Endometrium (tissue), 2 donors: Measurements from ENCODE around the gene DDB1.

Source experiments
- FAIRE-seq: peaks from 2 replicates; lab custom pipeline; 2012; peaks lifted over from hg19 to GRCh38; lab: Jason Lieb, UNC
- donor health status: control.
- donor health status: control.

The DDB1 gene

DNA sequence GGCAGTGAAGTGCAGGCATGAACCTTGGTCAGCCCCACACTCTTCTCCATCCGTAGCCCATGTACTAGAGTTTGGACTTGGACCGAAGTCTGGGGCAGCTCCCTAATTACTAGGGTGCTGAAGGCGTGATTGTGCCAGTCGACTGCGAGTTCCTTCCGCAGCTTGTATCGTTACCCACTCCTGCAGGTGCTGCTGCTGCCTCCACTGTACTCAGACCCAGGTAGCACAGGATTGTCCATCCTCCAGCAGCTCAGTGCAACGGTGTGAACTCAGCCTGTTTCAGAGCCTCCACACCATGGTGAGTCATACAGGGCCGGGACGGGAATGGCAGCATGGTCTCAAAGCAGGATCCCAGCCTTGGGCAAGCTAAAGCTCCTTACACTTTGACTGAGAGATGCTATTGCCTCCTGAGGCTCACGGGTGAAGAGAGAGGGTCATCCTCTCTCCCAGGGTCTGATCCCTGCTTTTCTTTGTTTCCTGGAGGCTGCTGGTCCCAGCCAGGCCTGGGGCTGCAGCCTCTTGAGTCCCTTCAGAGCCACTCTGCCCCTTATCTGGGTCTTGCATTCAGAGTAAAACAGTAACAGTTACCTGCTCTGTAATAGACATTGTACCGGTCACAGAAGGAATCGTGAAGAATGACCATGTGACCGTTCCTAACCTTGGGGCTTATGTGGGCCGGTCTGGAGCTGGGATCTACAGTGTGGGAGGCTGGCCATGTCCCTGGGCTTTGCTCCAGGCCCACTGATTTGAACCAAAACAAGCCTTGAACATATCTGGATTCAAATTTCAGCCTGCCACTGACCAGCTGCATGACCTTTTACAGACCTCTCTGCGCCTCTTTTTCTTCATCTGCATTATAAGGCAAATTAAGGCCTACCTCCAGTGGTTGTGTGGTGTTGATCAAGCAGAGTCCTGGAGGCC lies 1.8 kb upstream of the DDB1 start:
- FAIRE-seq: no peak

- FAIRE-seq: no peak
Measured at GRCh38 chr11:61333550-61334433, 887 bp upstream of the DDB1 start.

- FAIRE-seq: no peak
Measured at GRCh38 chr11:61332281-61332796, 566 bp downstream of the DDB1 start.

GRCh38 chr11:61331651-61332050 lies 1.3 kb downstream of the DDB1 start:
- FAIRE-seq: no peak

- no peak for FAIRE-seq
Measured at GRCh38 chr11:61329871-61330270, 3.0 kb downstream of the DDB1 start.

DNA sequence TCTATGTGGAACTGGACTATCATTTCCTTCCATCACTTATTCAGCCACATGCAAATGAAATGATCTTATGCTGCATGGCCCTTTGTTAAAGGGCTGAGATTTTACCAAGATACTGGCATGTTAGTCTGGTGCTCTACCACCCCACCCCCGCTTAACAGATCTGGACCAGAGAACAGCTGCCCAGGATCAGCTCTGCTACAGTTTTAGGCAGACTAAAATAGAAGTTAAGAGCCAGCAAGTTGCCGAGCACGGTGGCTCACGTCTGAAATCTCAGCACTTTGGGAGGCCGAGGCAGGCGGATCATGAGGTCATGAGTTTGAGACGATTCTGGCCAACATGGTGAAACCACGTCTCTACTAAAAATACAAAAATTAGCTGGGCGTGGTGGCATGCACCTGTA lies 4.6 kb downstream of the DDB1 start:
- no peak for FAIRE-seq

GRCh38 chr11:61327669-61328071 lies 5.2 kb downstream of the DDB1 start:
- no peak for FAIRE-seq

DNA sequence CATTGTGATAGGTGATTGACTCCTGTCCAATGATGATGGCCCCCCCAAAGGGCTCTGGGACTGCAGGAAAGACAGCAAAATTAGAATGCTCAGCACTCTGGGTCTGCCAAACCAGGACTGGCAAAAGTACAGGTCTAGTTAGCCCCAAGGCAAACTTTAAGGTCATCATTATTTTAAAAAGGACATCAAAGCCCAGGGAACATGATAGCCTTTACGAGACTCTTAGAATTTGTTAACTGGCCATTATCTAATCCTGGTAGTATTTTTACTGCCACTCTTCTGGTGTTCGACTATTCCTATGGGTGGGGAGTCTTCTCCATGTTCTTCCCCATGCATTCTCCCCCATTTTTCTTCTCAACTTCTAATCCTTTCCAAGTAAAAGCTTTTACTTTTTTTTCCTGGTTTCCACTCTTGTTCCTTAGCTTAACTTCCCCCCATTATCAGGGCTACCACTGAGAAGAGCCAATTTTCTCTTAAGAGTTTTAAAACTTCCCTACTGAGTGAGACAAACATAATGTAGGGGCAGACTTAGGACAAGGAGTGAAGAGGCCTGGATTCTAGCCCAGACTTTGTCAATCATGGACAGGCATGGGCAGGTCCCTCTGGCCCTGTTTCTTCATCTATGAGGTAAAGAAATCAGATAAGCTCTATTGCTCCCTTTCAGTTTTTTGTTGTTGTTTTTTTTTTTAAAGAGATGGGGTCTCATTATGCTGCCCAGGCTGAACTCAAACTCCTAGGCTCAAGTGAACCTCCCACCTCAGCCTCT lies 7.1 kb downstream of the DDB1 start:
- FAIRE-seq: no peak

DNA sequence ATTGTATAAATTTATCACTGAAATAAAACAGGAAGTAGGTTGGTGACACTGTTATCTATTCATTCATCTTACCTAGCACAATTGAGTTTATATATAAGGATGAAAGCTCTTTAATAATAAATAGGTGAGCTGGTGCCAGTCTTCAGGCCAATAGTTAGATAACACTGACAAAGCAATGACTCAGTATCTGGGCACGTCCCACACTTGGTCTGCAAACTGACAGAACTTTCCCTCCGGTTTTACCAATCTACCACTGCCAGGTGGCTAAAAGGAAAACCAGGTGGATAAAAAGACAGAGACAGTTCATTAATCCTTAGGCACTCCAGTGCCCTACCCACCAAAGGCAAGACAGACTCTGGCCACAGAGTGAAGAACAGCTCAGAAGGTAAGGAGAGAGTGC lies 17.6 kb downstream of the DDB1 start:
- FAIRE-seq: no peak

DNA sequence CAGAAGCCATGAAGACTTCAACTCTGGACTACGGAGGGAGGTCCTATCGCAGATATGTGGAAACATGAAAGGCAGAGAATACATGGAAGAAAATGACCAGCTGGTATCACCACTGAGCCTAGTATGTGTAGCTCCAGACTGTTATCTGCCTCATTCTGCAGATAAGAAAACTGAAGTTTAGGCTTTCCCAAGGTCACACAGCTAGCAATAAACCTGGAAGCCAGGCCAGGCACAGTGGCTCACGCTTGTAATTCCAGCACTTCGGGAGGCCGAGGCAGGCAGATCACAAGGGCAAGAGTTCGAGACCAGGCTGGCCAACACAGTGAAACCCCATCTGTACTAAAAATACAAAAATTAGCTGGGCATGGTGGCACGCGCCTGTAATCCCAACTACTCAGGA lies 22.2 kb downstream of the DDB1 start:
- no peak for FAIRE-seq

GRCh38 chr11:61309739-61310138 lies 23.2 kb downstream of the DDB1 start:
- FAIRE-seq: no peak

DNA sequence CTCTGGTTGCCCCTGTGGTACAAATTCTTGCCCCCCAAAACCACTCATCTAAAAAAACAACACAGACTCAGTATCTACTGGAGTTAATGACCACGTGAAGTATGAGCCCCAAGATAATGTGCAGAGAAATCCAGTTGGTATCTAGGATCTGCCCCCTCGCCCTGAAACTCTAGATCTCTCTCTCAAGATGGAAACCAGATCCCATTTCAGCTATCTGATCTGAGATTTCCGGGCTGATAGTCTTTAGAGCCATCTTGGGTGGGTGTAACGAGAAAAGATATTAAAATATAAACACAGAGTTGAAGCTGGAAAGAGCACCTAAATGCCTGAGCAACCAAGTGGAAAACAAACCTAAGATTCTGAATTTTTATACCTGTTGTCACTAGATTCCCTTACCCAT lies 23.8 kb downstream of the DDB1 start:
- FAIRE-seq: no peak

DNA sequence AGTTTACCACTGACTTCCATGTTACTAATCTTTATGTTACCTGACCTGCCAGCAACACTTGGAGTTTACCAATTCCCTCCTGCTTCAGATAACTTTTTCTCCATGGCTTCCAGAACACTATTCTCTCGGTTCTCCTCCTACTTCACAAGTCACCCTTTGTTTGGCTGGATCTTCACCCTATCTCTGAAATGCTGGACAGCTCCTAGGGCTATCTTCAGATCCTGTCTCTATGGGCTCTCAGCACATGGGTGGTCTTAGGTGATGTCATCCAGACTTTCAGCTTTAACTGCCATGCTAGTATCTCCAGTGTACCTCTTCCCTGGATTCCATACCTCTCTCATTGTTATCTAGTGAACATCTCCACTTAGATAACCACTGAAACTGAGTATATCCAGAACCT lies 25.6 kb downstream of the DDB1 start:
- no peak for FAIRE-seq

DNA sequence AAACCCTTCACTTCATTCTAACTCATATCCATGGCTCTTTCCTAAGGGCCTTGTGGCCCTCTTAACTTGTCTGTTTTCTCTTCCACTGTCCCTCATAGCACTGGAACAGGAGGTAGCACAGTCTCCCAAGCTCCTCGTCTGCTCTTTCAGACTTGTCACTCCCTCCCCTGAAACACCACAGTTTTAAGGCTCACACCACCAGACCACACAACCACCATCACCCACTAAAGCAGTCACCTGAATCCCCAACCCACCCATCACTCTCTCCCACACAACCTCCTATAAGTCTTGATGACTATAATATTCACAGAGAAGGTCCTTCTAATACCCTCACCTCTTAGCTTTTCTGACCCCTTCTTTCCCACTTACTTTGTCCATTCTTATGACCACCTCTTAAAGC lies 26.7 kb downstream of the DDB1 start:
- FAIRE-seq: no peak

DNA sequence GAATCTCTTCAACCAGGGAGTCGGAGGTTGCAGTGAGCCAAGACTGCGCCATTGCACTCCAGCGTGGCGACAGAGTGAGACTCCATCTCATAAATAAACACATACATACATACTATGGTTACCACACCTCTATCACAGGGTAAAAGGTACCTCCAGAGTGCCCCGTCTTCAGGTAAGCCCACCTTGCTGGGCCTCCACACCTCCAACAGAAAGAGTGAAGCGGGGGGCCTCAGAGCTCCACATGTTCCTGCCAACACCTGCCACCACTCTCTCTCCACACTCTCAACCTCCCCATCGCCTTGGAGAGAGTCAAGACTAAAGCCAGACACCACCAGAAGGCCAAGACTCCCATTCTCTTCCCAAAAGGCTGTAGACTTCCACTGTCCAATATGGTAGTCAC lies 27.5 kb downstream of the DDB1 start:
- no peak for FAIRE-seq

DNA sequence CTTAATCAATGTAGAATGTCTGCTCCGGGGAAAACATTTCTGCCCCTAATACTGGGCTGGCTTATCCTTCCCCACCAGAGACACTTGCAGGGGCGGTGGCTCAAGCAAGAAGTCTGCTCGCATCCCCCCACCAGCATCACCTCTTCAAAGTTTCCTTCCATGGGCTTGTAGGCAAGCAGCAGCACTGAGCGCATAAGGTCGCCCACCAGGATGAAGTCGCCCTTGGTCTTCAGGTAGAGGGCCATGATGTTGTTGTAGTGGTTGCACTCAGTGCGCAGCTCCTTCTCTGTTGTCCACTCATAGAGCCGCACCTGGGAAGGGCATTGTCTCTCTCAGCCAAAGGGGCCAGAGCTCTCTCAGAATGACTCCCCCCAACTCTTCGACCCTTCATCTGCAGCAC lies 29.2 kb downstream of the DDB1 start:
- no peak for FAIRE-seq

DNA sequence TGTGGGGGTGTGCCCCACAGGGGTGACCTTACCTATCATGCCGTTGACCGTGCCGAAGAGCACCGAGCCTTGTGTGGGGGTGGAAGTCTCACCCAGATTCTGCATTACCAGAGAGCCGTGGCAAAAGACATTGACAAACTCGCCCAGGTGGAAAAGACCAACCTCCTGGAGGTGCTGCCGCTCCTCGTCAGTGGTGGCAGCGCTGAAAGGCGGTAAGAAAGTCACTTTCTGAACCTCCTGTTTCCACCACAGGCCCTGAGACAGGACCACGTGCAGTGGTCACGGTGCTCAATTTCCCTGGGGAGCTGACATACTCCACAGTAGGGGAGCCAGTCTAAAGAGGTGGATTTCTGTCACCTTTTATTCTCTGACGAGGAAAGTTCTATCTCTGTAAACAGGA lies 30.4 kb downstream of the DDB1 start:
- no peak for FAIRE-seq

DNA sequence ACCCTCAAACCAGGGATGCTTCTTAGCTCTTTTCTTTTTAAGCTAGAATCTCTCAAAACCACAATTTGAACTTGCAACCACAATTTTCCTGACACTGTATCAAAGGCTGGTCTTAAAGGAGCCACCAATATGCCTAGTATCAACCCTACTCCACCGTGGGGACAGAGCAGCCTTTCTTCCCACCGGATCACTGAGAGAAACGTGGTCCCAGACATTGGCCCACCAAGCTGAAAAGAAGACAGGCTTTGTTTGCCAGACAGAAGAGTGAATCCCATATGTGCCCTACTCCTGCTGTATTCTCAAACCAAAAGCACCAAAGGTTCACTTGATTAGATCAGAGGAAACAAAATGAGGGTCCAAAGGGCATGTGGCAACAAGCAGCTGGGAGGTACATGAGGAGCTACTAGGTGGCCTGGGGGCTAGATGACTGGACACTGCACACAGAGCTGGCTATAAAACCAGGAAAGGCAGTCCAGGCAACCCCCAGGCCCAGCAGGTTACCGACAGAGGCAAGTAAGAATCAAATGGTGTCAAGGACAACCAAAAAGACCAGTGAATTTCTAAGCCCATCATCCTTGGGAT lies 34.2 kb downstream of the DDB1 start:
- no peak for FAIRE-seq

DNA sequence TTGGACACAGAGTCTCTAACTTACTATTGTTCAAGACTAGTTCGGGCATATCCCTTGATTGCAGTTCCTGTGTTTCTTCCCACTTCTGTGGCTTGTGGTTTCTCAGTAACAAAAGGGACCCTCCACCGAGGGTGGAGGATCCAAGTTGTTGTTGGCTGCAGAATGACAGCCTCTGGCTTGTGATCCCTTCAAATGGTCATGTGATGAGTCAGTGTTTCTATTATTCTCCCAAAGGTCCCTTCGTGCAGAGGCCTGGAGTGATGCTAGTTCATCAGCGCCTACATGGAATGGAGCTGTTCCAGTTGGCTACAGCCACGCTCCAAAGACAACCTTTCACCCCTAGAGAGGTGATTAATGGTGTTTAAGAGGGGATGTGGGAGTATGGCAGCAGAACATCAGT lies 35.2 kb downstream of the DDB1 start:
- FAIRE-seq: no peak

- FAIRE-seq: no peak
Measured at GRCh38 chr11:61297341-61297740, 35.6 kb downstream of the DDB1 start.

DNA sequence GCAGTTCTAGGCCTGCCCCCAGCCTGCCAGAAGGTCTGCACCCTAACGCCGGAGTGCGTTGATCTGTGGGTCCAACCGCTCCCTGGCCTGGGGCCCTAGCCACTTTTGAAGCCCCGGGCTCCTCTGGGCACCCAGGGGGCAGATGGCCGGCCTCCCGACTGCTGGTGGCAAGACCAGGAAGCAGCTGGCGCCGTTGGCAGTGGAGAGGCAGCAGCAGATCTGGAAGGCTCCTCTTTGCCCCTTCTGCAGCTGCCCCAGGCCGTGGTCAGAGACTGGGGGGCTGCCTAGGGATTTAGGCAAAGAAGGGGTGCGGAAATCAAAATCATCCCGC lies 37.3 kb downstream of the DDB1 start:
- no peak for FAIRE-seq
